Liver (tissue), 9 donors: ENCODE measurements around the gene CMTM4. TPM values are rescaled to one million over a fixed set of nuclear protein-coding genes. Genes with fewer than 3 reads are reported as not detected.

Experiments used
- DNase-seq: peaks from one replicate; pipeline ENCODE4 v3.0.0-alpha.2; 2017; ENCODE audit warnings: low spot score
- H3K27ac ChIP-seq, 2 donors: one replicate each; pipeline ENCODE4 v1.7.0; 2013; ENCODE audit warnings: inconsistent platforms in 2 of 2, low read length in 2 of 2, control low read depth in 1 of 2, low read depth in 1 of 2, mild to moderate bottlenecking in 1 of 2
- H3K27me3 ChIP-seq, 4 donors: one replicate each; pipeline versions ENCODE4 v1.6.1 to v1.7.0; 2013; ENCODE audit warnings: low read length in 3 of 4, inconsistent platforms in 1 of 4, mild to moderate bottlenecking in 1 of 4, moderate library complexity in 1 of 4; ENCODE audit not compliant: control insufficient read depth in 4 of 4, insufficient read depth in 4 of 4
- H3K36me3 ChIP-seq, 4 donors: one replicate each; pipeline versions ENCODE4 v1.6.1 to v1.7.0; 2013; ENCODE audit warnings: low read length in 3 of 4, mild to moderate bottlenecking in 3 of 4, low read depth in 1 of 4, moderate library complexity in 1 of 4; ENCODE audit not compliant: control insufficient read depth in 4 of 4, insufficient read depth in 3 of 4
- H3K4me1 ChIP-seq, 4 donors: one replicate each; pipeline versions ENCODE4 v1.6.1 to v1.7.0; 2013; ENCODE audit warnings: low read length in 3 of 4, mild to moderate bottlenecking in 3 of 4, moderate library complexity in 1 of 4; ENCODE audit not compliant: control insufficient read depth in 4 of 4, insufficient read depth in 4 of 4
- H3K4me3 ChIP-seq, 3 donors: one replicate each; pipeline versions ENCODE4 v1.6.1 to v1.7.0; 2013; ENCODE audit warnings: low read length in 3 of 3, control low read depth in 1 of 3, low read depth in 1 of 3, mild to moderate bottlenecking in 1 of 3
- H3K9ac ChIP-seq, 2 donors: one replicate each; pipeline ENCODE4 v1.7.0; 2013; ENCODE audit warnings: low read length in 2 of 2, mild to moderate bottlenecking in 2 of 2, moderate library complexity in 2 of 2, control low read depth in 1 of 2, low read depth in 1 of 2
- H3K9me3 ChIP-seq, 4 donors: one replicate each; pipeline versions ENCODE4 v1.6.1 to v1.7.0; 2013; ENCODE audit warnings: low read length in 3 of 4; ENCODE audit not compliant: control insufficient read depth in 4 of 4
- EGR1 ChIP-seq, 2 donors: IDR thresholded peaks; 2 replicates each; pipeline ENCODE4 v1.6.1; 2016 to 2018; ENCODE audit warnings: antibody characterized with exemption in 2 of 2, low read depth in 2 of 2
- FOXA1 ChIP-seq: IDR thresholded peaks from 2 replicates; pipeline ENCODE4 v1.6.1; 2016; ENCODE audit warnings: antibody characterized with exemption
- HNF4G ChIP-seq: IDR thresholded peaks from 2 replicates; pipeline ENCODE4 v1.6.1; 2016; ENCODE audit warnings: antibody characterized with exemption
- RAD21 ChIP-seq, 2 donors: IDR thresholded peaks; 2 replicates each; pipeline ENCODE4 v1.6.1; 2016; ENCODE audit warnings: antibody characterized with exemption in 2 of 2, mild to moderate bottlenecking in 2 of 2
- SP1 ChIP-seq: IDR thresholded peaks from 2 replicates; pipeline ENCODE4 v1.6.1; 2018; ENCODE audit warnings: antibody characterized with exemption, mild to moderate bottlenecking
- TAF1 ChIP-seq: conservative IDR thresholded peaks from 2 replicates; pipeline ENCODE4 v1.6.1; 2016; ENCODE audit warnings: antibody characterized with exemption, mild to moderate bottlenecking
- WGBS: extraction: QIAGEN DNeasy Blood & Tissue Kit; methylation state at CpG from one replicate; pipeline ENCODE4 v1.1.7; 2013; 5-methylcytosine and 5-hydroxymethylcytosine counted together
- polyA plus RNA-seq, 2 donors: library from polyadenylated mRNA; stranded (reverse) in 1 of 2; unstranded in 1 of 2; fragments of 200-250 nt in 1 of 2; fragments of >200 nt in 1 of 2; fragmentation: Nextera tagmentation in 1 of 2; extraction: Ambion mirVana in 1 of 2; gene quantifications; one replicate each; pipeline versions ENCODE4 v1.2.1 to v1.2.3, GENCODE V29; 2013 to 2015
- total RNA-seq, 2 donors: library from RNA; depleted of rRNA; stranded (reverse); fragments of >200 nt; gene quantifications; one replicate each; pipeline ENCODE4 v1.2.3, GENCODE V29; 2014
- TF ChIP-seq, protein P1 (sequence below): fragments of 150-350 bp; IDR thresholded peaks from 2 replicates; pipeline ENCODE4 v1.5.1; 2017; ENCODE audit warnings: improper control_type of control experiment, low read depth, low read length; ENCODE audit not compliant: missing input control
- TF ChIP-seq, protein P2 (sequence below): IDR thresholded peaks from 2 replicates; pipeline ENCODE4 v1.6.1; 2016; ENCODE audit warnings: antibody characterized with exemption
- donor health status: healthy.
- donor health status: healthy.
- donor health status: healthy.
- donor health status: healthy.
- donor health status: healthy.

Gene CMTM4
- total and polyA plus RNA-seq, 4 donors = 2.9 to 19.7 (median 6.3) TPM

- Histone ChIP-seq H3K27ac (no peak overlapping the region), H3K4me3 (no peak overlapping the region), H3K9ac (no peak overlapping the region), H3K27me3 (no peaks in the 10 kb centered on the region), H3K4me1 (no peaks in the 10 kb centered on the region), H3K9me3 (no peaks in the 10 kb centered on the region), H3K36me3 (no peaks in the 10 kb centered on the region)
- TF ChIP-seq SP1 (no peak), RAD21 (IDR thresholded peaks at IDR 0.05) (peak; percentile 68 to 80), TAF1 (no peak)
- TF ChIP-seq, protein P1, sequence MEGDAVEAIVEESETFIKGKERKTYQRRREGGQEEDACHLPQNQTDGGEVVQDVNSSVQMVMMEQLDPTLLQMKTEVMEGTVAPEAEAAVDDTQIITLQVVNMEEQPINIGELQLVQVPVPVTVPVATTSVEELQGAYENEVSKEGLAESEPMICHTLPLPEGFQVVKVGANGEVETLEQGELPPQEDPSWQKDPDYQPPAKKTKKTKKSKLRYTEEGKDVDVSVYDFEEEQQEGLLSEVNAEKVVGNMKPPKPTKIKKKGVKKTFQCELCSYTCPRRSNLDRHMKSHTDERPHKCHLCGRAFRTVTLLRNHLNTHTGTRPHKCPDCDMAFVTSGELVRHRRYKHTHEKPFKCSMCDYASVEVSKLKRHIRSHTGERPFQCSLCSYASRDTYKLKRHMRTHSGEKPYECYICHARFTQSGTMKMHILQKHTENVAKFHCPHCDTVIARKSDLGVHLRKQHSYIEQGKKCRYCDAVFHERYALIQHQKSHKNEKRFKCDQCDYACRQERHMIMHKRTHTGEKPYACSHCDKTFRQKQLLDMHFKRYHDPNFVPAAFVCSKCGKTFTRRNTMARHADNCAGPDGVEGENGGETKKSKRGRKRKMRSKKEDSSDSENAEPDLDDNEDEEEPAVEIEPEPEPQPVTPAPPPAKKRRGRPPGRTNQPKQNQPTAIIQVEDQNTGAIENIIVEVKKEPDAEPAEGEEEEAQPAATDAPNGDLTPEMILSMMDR = peak; percentile 52
- no peak for DNase-seq
- WGBS = 87% methylated on average over 8 of the region's 8 CpGs
Measured at GRCh38 chr16:66588981-66589713, 107.4 kb downstream of the CMTM4 start.

GRCh38 chr16:66587881-66588600, 108.5 kb downstream of the CMTM4 start:
- TF ChIP-seq EGR1 (IDR thresholded peaks at IDR 0.05; ENCODE audit: low read depth in 2 of 2) = no peak
- no peak for TF ChIP-seq FOXA1
- TF ChIP-seq, protein P1 = no peak
- TF ChIP-seq RAD21 (IDR thresholded peaks at IDR 0.05) = no peak
- TF ChIP-seq, protein P2, sequence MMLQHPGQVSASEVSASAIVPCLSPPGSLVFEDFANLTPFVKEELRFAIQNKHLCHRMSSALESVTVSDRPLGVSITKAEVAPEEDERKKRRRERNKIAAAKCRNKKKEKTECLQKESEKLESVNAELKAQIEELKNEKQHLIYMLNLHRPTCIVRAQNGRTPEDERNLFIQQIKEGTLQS = no peak
- H3K4me3 ChIP-seq = no peak overlapping the region
- no peaks in the 10 kb centered on the region for H3K4me1 ChIP-seq
- no peaks in the 10 kb centered on the region for H3K9me3 ChIP-seq
- WGBS = 76% methylated on average over 7 of the region's 7 CpGs
- H3K9ac ChIP-seq = no peak overlapping the region
- no peaks in the 10 kb centered on the region for H3K27me3 ChIP-seq
- H3K36me3 ChIP-seq = no peaks in the 10 kb centered on the region
- H3K27ac ChIP-seq = peak overlapping the region in 1 of 2 donors; percentile 31
- DNase-seq = no peak

DNA sequence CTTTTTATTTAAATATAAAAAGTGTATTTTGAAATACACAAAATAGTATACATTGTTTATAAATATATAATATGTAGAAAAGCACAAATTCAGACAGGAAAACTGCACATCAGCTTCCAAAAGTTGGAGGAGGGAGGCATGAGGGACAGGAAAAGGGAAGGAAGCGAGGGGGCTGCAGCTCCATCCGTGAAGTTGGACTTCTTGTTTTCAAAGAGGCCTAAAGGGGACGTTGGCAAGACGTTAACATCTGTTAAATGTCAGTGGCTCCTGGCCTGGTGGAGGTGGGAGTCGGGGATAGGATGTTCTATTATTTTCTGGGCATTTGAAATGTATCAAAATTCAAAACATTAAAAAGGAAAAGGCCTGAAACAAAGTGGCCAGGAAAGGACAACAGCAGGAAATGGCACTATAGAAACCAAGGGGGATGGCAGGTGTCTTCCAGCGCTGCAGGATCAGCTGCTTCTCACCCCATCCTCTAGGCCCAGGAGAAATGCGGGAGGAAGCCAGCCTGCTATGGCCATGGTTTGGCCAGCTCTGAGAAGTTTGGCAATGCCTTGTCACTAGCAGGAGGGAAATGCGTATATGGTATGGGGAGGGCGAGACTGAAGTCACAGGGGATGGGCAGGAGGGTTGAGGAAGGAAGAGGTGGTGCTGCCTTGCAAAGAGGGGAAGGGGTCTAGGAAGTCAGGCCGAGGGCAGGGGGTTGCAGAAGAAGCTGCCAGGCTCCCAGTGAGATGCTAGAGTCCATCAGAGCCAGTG, 110.9 kb downstream of the CMTM4 start:
- Histone ChIP-seq H3K9ac (no peak overlapping the region), H3K27ac (peak overlapping the region in 1 of 2 donors; percentile 37), H3K36me3 (no peaks in the 10 kb centered on the region), H3K9me3 (no peaks in the 10 kb centered on the region), H3K27me3 (no peaks in the 10 kb centered on the region), H3K4me1 (no peaks in the 10 kb centered on the region), H3K4me3 (no peak overlapping the region)
- no peak for TF ChIP-seq HNF4G
- DNase-seq = no peak
- WGBS = 72% methylated on average over 10 of the region's 10 CpGs
